Naive thymus-derived CD4-positive, alpha-beta T cell (primary cell): ENCODE results near the gene ANGEL1. TPM values are rescaled to one million over a fixed set of nuclear protein-coding genes. Genes with fewer than 3 reads are reported as not detected.

ENCODE experiments used
- ATAC-seq: fragments of 150-1000 bp; cut with Tn5 transposase; 2 replicates; pipeline ENCODE4 v1.10.0; 2021; ENCODE audit warnings: mild to moderate bottlenecking, moderate library complexity
- CTCF ChIA-PET: fragments of 350-600 bp; sonication (Branson Sonifier 250); formaldehyde crosslinking; loops from one replicate; lab custom pipeline; 2021; ENCODE audit warnings: antibody characterized with exemption; lab: Charles Lee
- POLR2A ChIA-PET: fragments of 350-600 bp; sonication (Branson Sonifier 250); formaldehyde crosslinking; loops from one replicate; lab custom pipeline; 2021; ENCODE audit warnings: antibody characterized with exemption, inconsistent platforms; lab: Charles Lee
- DNase-seq, 9 donors: peaks; one replicate each; pipeline versions ENCODE4 v3.0.0 to v3.0.0-alpha.2; 2020 to 2022; ENCODE audit warnings: mixed read lengths in 1 of 9
- H3K27ac ChIP-seq: one replicate; pipeline ENCODE4 v1.7.0; 2013; ENCODE audit warnings: mild to moderate bottlenecking, low read depth, low read length, moderate library complexity
- H3K27me3 ChIP-seq, 2 donors: one replicate each; pipeline ENCODE4 v1.7.0; 2013; ENCODE audit warnings: low read length in 2 of 2, mild to moderate bottlenecking in 2 of 2, moderate library complexity in 2 of 2; ENCODE audit not compliant: control insufficient read depth in 2 of 2, insufficient read depth in 2 of 2
- H3K36me3 ChIP-seq, 3 experiments: 1 replicate in 2 of 3; 2 replicates in 1 of 3; pipeline ENCODE4 v1.7.0; 2013; ENCODE audit warnings: low read length in 3 of 3, mild to moderate bottlenecking in 3 of 3, moderate library complexity in 1 of 3; ENCODE audit not compliant: insufficient read depth in 3 of 3, control insufficient read depth in 2 of 3
- H3K4me1 ChIP-seq, 2 donors: one replicate each; pipeline ENCODE4 v1.7.0; 2013; ENCODE audit warnings: low read length in 2 of 2, mild to moderate bottlenecking in 2 of 2, moderate library complexity in 1 of 2; ENCODE audit not compliant: control insufficient read depth in 2 of 2, insufficient read depth in 2 of 2
- H3K4me3 ChIP-seq: 2 replicates; pipeline ENCODE4 v1.7.0; 2013; ENCODE audit warnings: mild to moderate bottlenecking, low read length
- H3K9me3 ChIP-seq, 3 experiments: 1 replicate in 2 of 3; 2 replicates in 1 of 3; pipeline ENCODE4 v1.7.0; 2013; ENCODE audit warnings: low read length in 3 of 3; ENCODE audit not compliant: control insufficient read depth in 2 of 3
- H3K27ac Mint-ChIP-seq, 9 donors: one replicate each; pipeline ENCODE4 v1.8.0; 2020 to 2022; ENCODE audit warnings: mixed read lengths in 9 of 9, mild to moderate bottlenecking in 8 of 9, moderate library complexity in 5 of 9, inconsistent platforms in 2 of 9
- H3K27me3 Mint-ChIP-seq, 5 donors: one replicate each; pipeline ENCODE4 v1.8.0; 2021 to 2022; ENCODE audit warnings: mixed read lengths in 5 of 5, mild to moderate bottlenecking in 1 of 5
- H3K36me3 Mint-ChIP-seq, 5 donors: one replicate each; pipeline ENCODE4 v1.8.0; 2020 to 2022; ENCODE audit warnings: mixed read lengths in 5 of 5, mild to moderate bottlenecking in 3 of 5, inconsistent platforms in 1 of 5
- H3K4me1 Mint-ChIP-seq, 7 donors: one replicate each; pipeline ENCODE4 v1.8.0; 2020 to 2022; ENCODE audit warnings: mixed read lengths in 7 of 7, mild to moderate bottlenecking in 3 of 7, inconsistent platforms in 1 of 7
- H3K4me3 Mint-ChIP-seq, 10 donors: one replicate each; pipeline ENCODE4 v1.8.0; 2020 to 2022; ENCODE audit warnings: mild to moderate bottlenecking in 10 of 10, mixed read lengths in 10 of 10, moderate library complexity in 6 of 10, inconsistent platforms in 2 of 10
- H3K9me3 Mint-ChIP-seq, 11 donors: one replicate each; pipeline ENCODE4 v1.8.0; 2020 to 2022; ENCODE audit warnings: mixed read lengths in 11 of 11, mild to moderate bottlenecking in 4 of 11, inconsistent platforms in 1 of 11, moderate library complexity in 1 of 11
- intact Hi-C, 2 donors: fragments of 100-400 bp; cut with micrococcal nuclease; formaldehyde crosslinking; loops; one replicate each; pipeline ENCODE4 v1.15.1; 2023
- polyA plus RNA-seq, 2 donors: library from polyadenylated mRNA; unstranded; fragments of 300-500 nt; fragmentation: Illumina TruSeq; gene quantifications; one replicate each; pipeline ENCODE4 v1.2.3, GENCODE V29; 2021
- total RNA-seq, 6 experiments: library from RNA in 5 of 6; stranded (reverse) in 5 of 6; gene quantifications; 1 replicate in 5 of 6; 2 replicates in 1 of 6; pipeline ENCODE4 v1.2.3 and lab custom pipeline; 2021 to 2026

Gene ANGEL1
- total and polyA plus RNA-seq, 7 experiments from 2014 or later = 14.5 to 37.6 (median 28.3) TPM

DNA sequence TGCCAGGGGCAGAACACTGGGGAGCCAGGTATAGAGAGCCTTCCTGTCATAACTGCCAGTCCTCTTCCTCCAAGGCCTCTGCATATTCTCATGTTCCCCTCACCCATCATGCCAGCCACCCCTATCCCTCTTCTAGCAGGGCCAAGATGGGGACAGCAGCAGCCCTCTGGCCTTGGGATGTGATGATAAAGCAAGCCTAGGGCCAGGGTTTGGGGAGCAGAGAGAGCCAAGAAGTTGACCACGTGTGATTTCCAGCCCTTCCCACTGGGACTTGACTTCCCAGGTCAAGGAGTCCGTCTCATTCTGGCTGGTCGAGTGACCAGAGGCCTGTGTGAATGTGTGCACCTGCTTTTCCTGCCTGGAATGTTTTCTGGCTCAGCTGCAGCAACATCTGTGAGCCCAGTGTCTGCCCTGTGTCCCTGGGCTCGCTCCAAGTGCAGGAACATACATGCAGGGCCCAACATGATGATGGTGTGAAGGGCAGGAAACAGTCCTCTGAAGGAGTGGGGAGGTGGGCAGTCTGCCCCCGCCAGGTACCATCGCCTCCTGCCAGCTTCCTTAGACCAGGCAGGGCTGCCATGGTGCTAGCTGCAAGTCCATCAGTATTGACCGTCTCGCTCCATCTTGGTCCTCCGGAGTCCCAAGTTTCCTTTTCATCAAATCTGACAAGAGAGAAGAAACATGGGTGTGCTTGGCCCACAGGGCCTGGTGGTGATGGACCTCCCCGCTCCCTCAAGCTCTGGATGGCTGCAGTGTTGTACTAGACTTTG, 30.4 kb downstream of the ANGEL1 start:
- no peaks in the 10 kb centered on the region for H3K27me3 ChIP-seq
- ChIA-PET CTCF (no interaction called here), POLR2A (no interaction called here)
- Mint-ChIP-seq H3K4me1 (peaks cover 10 to 47% (median 15%) of the 10 kb centered on the region in 7 donors), H3K27ac (peak overlapping the region in 8 of 9 donors; percentile 40 to 90 (median 74)), H3K27me3 (no peaks in the 10 kb centered on the region), H3K36me3 (peaks cover 0 to 34% (median 14%) of the 10 kb centered on the region in 5 donors), H3K9me3 (peaks cover 0 to 3% (median 0%) of the 10 kb centered on the region in 11 donors), H3K4me3 (peak overlapping the region in 1 of 10 donors; percentile 67)
- peaks cover 0 to 6% of the 10 kb centered on the region in 2 donors for H3K4me1 ChIP-seq
- H3K36me3 ChIP-seq = peaks cover 0 to 45% (median 0%) of the 10 kb centered on the region in 3 experiments
- H3K9me3 ChIP-seq = no peaks in the 10 kb centered on the region
- DNase-seq (no peak), ATAC-seq (no peak)
- H3K4me3 ChIP-seq = no peak overlapping the region
- intact Hi-C loops = loop anchor here in 1 of 2 donors (1.0 kb wide), 1 partner anchor 14 kb away; no protein-coding TSS in a partner anchor
- no peak overlapping the region for H3K27ac ChIP-seq

GRCh38 chr14:76781648-76782051, 31.0 kb downstream of the ANGEL1 start:
- POLR2A ChIA-PET = no interaction called here
- ATAC-seq (no peak), DNase-seq (peak in 1 of 9 donors; percentile 20)
- Mint-ChIP-seq H3K4me3 (no peak overlapping the region), H3K9me3 (peaks cover 0 to 3% (median 0%) of the 10 kb centered on the region in 11 donors), H3K36me3 (peaks cover 0 to 28% (median 14%) of the 10 kb centered on the region in 5 donors), H3K27ac (peak overlapping the region in 2 of 9 donors; percentile 25 to 65), H3K4me1 (peaks cover 10 to 45% (median 15%) of the 10 kb centered on the region in 7 donors), H3K27me3 (no peaks in the 10 kb centered on the region)
- Histone ChIP-seq H3K27ac (no peak overlapping the region), H3K27me3 (no peaks in the 10 kb centered on the region), H3K4me1 (peaks cover 0 to 6% of the 10 kb centered on the region in 2 donors), H3K9me3 (no peaks in the 10 kb centered on the region), H3K36me3 (peaks cover 0 to 39% (median 0%) of the 10 kb centered on the region in 3 experiments), H3K4me3 (no peak overlapping the region)
- CTCF ChIA-PET = no interaction called here
- intact Hi-C loops = loop anchor here in 1 of 2 donors (1.0 kb wide), 1 partner anchor 13 kb away; no protein-coding TSS in a partner anchor

DNA sequence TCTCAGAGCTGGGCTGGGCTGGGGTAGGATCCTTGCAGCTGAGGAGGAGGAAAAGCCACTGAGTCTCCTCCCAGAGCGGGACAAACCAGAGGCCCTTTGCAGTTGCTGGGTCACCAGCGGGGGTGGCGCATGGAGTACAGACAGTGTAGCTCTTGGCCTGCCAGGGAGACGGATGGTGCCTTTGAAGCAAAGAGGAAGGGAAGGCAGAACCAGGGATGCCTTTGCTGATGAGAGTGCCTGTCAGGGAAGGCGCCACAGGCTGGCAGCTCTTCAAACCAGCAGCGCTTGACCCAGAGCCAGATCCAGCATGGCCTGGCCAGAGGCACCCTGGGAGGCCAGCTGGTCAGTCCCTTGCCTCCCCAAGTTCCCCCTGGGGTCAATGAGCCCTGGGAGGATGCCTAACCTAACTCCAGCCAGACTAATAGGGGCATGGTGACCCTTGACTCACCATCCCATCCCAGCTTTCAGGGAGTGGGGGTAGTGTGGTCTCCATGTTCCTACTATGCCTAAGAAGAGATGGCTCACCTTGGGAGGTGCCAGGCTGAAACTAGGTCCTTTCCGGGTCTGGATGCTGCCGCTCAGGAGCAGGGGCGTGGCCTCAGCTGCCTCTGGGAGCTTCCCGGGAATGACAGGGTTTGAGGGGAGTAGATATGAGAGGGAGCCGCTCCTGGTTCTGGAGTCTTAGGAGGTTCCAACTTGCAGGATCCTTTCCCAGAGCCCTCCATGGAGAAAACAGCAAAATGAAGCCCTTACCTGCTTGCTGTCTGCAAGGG, 31.6 kb downstream of the ANGEL1 start:
- H3K27ac Mint-ChIP-seq = peak overlapping the region in 2 of 9 donors; percentile 25 to 74
- Histone ChIP-seq H3K27ac (no peak overlapping the region), H3K9me3 (no peaks in the 10 kb centered on the region), H3K4me1 (peaks cover 0 to 6% of the 10 kb centered on the region in 2 donors), H3K4me3 (no peak overlapping the region), H3K27me3 (no peaks in the 10 kb centered on the region), H3K36me3 (peaks cover 0 to 36% (median 0%) of the 10 kb centered on the region in 3 experiments)
- H3K4me3 Mint-ChIP-seq = no peak overlapping the region
- ATAC-seq = no peak
- peaks cover 0 to 23% (median 13%) of the 10 kb centered on the region in 5 donors for H3K36me3 Mint-ChIP-seq
- peaks cover 10 to 45% (median 15%) of the 10 kb centered on the region in 7 donors for H3K4me1 Mint-ChIP-seq
- POLR2A ChIA-PET = no interaction called here
- H3K9me3 Mint-ChIP-seq = peaks cover 0 to 3% (median 0%) of the 10 kb centered on the region in 11 donors
- H3K27me3 Mint-ChIP-seq = no peaks in the 10 kb centered on the region
- peak in 1 of 9 donors; percentile 15 for DNase-seq
- intact Hi-C loops = no loop called here
- CTCF ChIA-PET = no interaction called here

GRCh38 chr14:76780360-76780759, 32.3 kb downstream of the ANGEL1 start:
- Mint-ChIP-seq H3K4me1 (peaks cover 10 to 45% (median 15%) of the 10 kb centered on the region in 7 donors), H3K9me3 (peaks cover 0 to 3% (median 0%) of the 10 kb centered on the region in 11 donors), H3K36me3 (peaks cover 0 to 23% (median 13%) of the 10 kb centered on the region in 5 donors), H3K27ac (peak overlapping the region in 5 of 9 donors; percentile 4 to 75 (median 30)), H3K27me3 (no peaks in the 10 kb centered on the region), H3K4me3 (no peak overlapping the region)
- ChIA-PET CTCF (no interaction called here), POLR2A (no interaction called here)
- H3K4me1 ChIP-seq = peaks cover 0 to 6% of the 10 kb centered on the region in 2 donors
- H3K27me3 ChIP-seq = no peaks in the 10 kb centered on the region
- peak in 1 of 9 donors; percentile 13 for DNase-seq
- H3K36me3 ChIP-seq = peaks cover 0 to 30% (median 0%) of the 10 kb centered on the region in 3 experiments
- H3K9me3 ChIP-seq = no peaks in the 10 kb centered on the region
- intact Hi-C loops = no loop called here
- no peak overlapping the region for H3K4me3 ChIP-seq
- H3K27ac ChIP-seq = no peak overlapping the region
- no peak for ATAC-seq

DNA sequence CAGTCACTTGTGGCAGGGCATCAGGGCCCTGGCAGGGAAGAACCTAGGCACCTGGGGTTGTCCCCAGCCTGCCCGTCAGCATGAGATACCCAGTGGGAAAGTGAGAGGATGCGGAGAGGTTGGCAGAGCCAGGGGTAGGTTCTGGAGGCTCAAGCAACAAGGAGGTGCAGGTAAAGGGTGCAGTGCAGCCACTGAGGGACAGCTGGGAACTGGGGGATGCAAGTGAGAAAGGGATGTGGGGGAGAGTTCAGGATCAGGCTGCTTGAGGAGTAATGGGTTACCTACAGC, 32.7 kb downstream of the ANGEL1 start:
- ChIA-PET POLR2A (no interaction called here), CTCF (no interaction called here)
- DNase-seq = peak in 1 of 9 donors; percentile 10
- H3K4me3 ChIP-seq = no peak overlapping the region
- H3K36me3 ChIP-seq = peaks cover 0 to 28% (median 0%) of the 10 kb centered on the region in 3 experiments
- no peak overlapping the region for H3K27ac ChIP-seq
- peaks cover 0 to 6% of the 10 kb centered on the region in 2 donors for H3K4me1 ChIP-seq
- Mint-ChIP-seq H3K27ac (peak overlapping the region in 1 of 9 donors; percentile 4), H3K27me3 (no peaks in the 10 kb centered on the region), H3K36me3 (peaks cover 0 to 23% (median 12%) of the 10 kb centered on the region in 5 donors), H3K4me3 (no peak overlapping the region), H3K9me3 (peaks cover 0 to 3% (median 0%) of the 10 kb centered on the region in 11 donors), H3K4me1 (peaks cover 10 to 43% (median 14%) of the 10 kb centered on the region in 7 donors)
- no peaks in the 10 kb centered on the region for H3K9me3 ChIP-seq
- ATAC-seq = no peak
- intact Hi-C loops = no loop called here
- H3K27me3 ChIP-seq = no peaks in the 10 kb centered on the region

- Histone ChIP-seq H3K27me3 (no peaks in the 10 kb centered on the region), H3K27ac (no peak overlapping the region), H3K4me1 (peaks cover 0 to 6% of the 10 kb centered on the region in 2 donors), H3K9me3 (no peaks in the 10 kb centered on the region), H3K4me3 (no peak overlapping the region), H3K36me3 (peaks cover 0 to 28% (median 0%) of the 10 kb centered on the region in 3 experiments)
- DNase-seq (peak in 1 of 9 donors; percentile 15), ATAC-seq (no peak)
- Mint-ChIP-seq H3K27me3 (no peaks in the 10 kb centered on the region), H3K27ac (peak overlapping the region in 1 of 9 donors; percentile 4), H3K4me3 (no peak overlapping the region), H3K9me3 (peaks cover 0 to 3% (median 0%) of the 10 kb centered on the region in 11 donors), H3K4me1 (peaks cover 7 to 37% (median 10%) of the 10 kb centered on the region in 7 donors), H3K36me3 (peaks cover 0 to 23% (median 9%) of the 10 kb centered on the region in 5 donors)
- intact Hi-C loops = no loop called here
- CTCF ChIA-PET = no interaction called here
- POLR2A ChIA-PET = no interaction called here
Observed at GRCh38 chr14:76779221-76780057, 33.2 kb downstream of the ANGEL1 start.
